22Rv1 (cell line): ENCODE measurements around the gene HEBP1.

Experiments
- H3K27ac ChIP-seq: fragments of 450-650 bp; 2 replicates; pipeline ENCODE4 v1.5.1; 2017
- ZFX ChIP-seq: fragments of 450-650 bp; IDR thresholded peaks from 2 replicates; pipeline ENCODE4 v1.6.1; 2017; ENCODE audit warnings: antibody characterized with exemption, borderline replicate concordance
- TF ChIP-seq, protein P1 (sequence below): fragments of 450-650 bp; IDR thresholded peaks from 2 replicates; pipeline ENCODE4 v1.5.1; 2017; ENCODE audit warnings: mild to moderate bottlenecking

The HEBP1 gene

DNA sequence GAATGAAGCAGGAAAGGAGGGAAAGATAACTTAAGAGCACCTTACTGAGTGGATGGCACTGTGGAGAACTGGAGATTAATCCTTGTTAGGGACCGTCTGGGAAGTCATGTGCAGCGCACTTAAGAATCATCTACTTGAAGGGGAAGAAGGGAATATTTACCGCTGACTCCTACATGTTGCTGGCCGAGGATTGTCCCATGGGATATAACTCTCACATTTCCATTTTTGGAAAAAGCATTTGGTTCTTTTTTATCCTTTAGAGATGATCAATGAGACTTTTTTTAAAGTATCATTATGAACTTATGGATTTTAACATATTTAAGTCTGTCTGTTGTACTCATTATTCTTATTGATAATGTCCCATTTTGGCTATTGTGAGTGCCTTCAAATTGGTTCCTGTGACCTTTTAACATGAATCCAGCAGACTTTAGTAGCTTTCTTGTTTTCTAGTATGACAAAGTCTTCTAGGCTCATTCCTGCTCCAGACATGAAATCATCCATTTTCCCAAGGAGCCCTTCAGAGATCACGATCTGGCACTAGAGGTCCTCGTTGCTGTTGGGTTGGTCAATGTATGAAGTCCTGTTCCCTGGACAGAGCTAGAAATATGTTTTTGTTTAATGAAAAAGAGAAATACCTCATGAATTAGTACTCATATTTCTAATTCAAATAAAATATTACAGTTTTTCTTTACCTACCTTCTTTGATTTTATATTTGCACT, 23.9 kb upstream of the HEBP1 start:
- TF ChIP-seq, protein P1, sequence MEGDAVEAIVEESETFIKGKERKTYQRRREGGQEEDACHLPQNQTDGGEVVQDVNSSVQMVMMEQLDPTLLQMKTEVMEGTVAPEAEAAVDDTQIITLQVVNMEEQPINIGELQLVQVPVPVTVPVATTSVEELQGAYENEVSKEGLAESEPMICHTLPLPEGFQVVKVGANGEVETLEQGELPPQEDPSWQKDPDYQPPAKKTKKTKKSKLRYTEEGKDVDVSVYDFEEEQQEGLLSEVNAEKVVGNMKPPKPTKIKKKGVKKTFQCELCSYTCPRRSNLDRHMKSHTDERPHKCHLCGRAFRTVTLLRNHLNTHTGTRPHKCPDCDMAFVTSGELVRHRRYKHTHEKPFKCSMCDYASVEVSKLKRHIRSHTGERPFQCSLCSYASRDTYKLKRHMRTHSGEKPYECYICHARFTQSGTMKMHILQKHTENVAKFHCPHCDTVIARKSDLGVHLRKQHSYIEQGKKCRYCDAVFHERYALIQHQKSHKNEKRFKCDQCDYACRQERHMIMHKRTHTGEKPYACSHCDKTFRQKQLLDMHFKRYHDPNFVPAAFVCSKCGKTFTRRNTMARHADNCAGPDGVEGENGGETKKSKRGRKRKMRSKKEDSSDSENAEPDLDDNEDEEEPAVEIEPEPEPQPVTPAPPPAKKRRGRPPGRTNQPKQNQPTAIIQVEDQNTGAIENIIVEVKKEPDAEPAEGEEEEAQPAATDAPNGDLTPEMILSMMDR, result peak; percentile 83
- no peak for TF ChIP-seq ZFX
- H3K27ac ChIP-seq, result no peak overlapping the region

DNA sequence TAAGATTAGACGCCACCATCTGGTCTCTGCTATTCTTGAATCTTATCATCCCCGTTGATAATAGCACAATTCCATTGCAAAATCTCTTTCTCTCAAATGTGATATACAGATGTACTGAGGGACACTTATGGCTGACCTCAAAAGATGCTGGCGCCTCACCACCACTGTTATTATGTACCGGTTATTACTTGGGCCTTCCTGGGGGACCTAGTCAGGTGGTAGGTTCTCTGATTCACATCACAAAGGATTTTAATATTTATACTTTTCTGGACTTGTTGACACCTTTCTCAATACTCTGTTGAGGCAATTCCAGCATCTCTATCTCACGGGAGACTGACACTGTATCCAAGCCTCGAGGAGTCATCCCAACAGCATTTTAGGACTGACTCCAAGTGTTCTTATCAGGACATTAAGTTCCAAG, 22.8 kb upstream of the HEBP1 start:
- H3K27ac ChIP-seq, result no peak overlapping the region
- no peak for TF ChIP-seq ZFX
- TF ChIP-seq, protein P1, result no peak

DNA sequence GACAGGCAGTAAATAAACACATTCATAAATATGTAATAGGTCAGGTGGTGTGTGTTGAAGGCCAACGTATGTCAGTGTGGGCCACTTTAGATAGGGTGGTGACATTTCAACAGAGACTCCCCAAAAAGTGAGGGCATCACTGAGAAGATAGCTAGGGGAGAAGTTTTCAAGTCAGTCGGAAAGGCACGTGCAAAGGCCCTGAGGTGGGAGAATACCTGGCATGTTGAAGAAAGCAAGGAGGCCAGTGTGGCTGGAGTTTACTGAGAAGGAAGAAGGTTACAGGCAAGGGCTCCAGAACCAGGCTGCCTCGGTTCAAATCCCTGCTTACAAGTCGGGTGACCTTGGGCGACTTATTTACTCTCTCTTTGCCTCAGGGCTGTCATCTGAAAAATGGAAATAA, 11.0 kb upstream of the HEBP1 start:
- H3K27ac ChIP-seq, result no peak overlapping the region
- TF ChIP-seq, protein P1, result no peak
- no peak for TF ChIP-seq ZFX

DNA sequence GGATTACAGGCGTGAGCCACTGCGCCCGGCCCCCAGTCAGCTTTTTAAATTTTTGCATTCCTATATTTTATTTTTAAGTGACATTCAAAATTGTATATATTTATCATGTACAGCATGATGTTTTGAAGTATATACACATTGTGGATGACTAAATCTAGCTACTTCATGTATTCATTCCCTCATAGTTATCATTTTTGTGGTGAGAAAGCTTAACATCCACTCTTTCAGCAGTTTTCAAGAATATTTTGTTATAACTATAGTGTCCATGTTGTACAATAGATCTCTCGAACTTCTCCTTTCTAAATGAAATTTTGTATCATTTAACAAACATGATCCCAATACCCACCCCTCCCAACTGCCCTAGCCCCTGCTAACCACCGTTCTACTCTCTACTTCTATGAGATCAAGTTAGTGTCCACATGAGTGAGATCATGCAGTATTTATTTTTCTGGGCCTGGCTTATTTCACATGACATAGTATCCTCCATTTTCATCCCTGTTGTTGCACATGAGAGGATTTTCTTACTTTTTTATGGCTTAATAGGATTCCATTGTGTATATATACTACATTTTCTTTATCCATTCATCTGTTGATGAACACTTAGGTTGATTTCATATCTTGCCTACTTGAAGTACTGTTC, 8.8 kb upstream of the HEBP1 start:
- no peak overlapping the region for H3K27ac ChIP-seq

DNA sequence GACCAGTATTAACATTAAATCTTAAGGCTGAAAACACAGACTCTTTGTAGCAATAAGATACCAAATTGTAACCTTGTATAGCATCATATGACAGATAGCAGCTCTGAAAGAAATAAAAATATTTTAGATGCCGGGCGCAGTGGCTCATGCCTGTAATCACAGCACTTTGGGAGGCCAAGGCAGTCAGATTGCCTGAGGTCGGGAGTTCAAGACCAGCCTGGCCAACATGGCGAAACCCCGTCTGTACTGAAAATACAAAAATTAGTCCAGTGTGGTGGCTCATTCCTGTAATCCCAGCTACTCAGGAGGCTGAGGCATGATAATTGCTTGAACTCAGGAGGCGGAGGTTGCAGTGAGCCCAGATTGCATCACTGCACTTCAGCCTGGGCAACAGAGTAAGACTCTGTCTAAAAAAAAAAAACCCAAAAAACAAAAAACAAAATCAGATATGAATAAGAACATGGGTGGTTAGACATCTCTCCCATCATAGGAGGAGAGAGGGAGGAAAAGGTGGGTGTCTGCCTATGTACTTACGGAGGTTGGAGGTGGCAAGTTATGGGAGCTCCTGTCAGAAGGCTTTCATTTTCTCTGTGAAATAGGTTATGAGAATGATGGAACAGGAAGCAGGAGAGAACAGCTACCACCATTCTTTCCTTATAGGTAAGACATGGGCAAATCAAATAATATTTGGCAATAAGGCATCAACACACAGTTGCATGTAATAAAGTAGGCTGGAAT, 7.6 kb upstream of the HEBP1 start:
- H3K27ac ChIP-seq, result no peak overlapping the region
- TF ChIP-seq, protein P1, result no peak
- no peak for TF ChIP-seq ZFX

More for the DNA sequence above, 8.8 kb upstream of the HEBP1 start:
- TF ChIP-seq ZFX, result no peak
- TF ChIP-seq, protein P1, result no peak

DNA sequence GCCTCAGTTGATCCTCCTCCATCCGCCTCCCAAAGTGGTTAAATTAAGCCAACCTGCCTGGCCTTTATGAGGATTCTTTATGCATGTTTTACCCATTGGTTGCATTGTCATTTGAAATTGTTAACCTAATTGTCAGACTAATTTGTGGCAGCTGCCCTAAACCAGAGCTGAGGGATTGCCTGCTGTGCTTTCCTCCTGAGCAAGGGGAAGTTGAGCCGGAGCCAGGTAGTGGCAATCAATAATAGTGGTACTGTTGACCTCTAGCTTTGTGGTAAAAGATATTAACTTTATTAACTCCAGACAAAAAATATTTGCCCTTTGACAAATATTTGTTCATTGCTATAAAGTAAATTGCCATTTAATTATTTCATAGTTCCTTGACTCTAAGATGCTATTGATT, 5.6 kb upstream of the HEBP1 start:
- no peak overlapping the region for H3K27ac ChIP-seq
- TF ChIP-seq, protein P1, result no peak
- TF ChIP-seq ZFX, result no peak
